ENCODE results near the gene PMF1.

GRCh38 chr1:156180471-156180870, 32.3 kb upstream of the PMF1 start:
- no peak for TF ChIP-seq YY1 (IDR thresholded peaks at IDR 0.05; ENCODE audit: insufficient read depth, insufficient read length)
- TF ChIP-seq ZNF274 (IDR thresholded peaks at IDR 0.05; ENCODE audit: low read depth, low read length): no peak
- TF ChIP-seq SUZ12 (IDR thresholded peaks at IDR 0.05; ENCODE audit: extremely low read depth, insufficient read depth, insufficient read length): no peak
